ENCODE measurements around the gene MLN.

The MLN gene, protein sequence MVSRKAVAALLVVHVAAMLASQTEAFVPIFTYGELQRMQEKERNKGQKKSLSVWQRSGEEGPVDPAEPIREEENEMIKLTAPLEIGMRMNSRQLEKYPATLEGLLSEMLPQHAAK

DNA sequence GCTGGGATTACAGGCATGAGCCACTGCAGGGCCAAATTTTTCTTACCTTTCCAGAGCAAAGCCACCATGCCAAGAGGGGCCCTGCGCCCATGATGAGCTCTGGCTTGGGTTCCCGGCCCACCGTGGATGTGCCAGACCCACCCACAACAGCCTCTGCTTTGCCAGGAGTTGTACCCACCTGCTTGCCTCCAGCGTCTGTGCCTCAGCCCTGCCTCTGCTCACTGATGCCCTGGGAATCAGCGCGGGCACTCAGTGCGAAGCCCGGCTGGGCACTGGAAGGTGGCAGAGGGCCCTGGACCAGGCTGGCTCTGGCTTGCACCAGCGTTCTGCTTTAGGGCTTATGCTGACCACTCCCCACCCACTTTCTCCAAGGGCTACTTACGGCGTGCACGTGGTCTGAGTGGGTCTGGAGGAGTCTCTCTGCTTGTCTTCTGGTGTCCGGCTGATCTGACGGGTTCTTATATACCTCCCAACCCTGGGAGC lies at the start of gene MLN:
Gene MLN (minus strand): TSS at position 433 of the 483 bp plus-strand sequence. CDS start 2,840 bp downstream, outside the sequence.
- DNase-seq: no peak

DNA sequence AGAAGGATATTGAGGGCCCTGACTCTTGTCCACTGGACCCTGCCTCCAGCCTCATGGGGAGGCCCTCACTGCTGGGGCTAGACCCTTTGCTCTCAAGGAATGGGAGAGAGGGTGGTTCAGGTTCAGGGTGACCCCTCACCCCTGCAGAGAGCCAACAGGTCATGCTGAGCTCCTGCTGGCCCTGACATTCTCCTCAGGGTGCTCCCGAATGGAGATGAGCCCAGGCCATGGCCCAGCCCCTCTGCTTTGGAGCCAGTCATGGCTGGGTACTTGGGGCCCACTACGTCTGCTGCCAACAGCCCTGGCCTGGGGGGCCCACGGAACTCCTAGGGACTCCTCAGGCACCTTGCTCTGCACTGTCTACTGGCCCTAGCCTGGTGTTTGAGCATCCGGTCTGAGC lies 49.2 kb upstream of the MLN start:
- DNase-seq: no peak

DNA sequence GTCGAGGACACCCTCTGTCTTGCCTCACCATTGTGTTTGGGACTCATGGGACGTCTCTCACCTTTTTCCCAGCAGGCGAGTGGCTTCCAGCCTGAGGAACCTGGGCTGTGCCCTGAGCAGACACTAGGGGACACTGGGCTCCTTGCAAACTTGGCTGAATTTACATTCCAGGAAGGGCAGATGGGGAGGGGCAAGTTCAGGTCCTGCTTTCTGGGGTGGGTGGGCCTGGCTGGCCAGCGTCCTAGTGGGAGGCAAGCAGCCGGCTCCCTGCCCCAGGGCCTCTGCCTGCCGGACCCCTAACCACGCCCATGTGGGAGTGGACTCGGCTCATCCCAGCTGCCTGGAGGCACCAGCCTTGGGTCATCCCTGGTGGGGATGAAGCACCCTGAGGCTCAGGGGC lies 48.2 kb upstream of the MLN start:
- DNase-seq: no peak

DNA sequence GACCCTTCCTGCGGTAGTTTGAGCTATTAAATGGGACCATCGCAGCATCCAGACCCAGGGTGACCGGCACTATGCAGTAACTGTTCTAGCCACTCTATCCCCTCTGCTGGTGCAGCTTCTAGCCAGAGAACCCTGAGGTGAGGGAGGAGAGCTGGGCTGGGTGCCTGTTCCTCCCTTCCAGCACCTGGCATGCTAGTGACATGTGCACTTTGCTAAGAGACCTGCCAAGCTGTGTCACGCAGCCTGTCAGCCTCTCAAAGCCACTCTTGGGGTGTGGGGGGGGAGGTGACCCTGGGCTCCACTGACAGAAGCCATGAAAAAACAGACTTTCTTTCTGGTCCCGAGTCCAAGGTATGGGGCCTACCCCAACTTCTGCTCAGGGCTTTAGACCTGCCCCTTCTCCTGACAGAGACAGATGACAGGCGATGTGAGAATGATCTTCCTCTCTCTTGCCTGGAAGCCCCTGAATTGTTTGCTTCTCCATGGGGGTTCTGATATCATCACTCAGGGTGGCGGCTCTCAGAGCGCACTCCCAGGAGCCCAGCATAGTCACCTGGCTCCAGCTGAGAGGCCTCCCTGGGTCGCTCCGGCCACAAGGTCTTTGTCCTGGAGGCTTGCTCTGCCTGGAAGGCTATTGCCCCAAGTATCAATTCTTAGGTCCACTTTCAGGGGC lies 47.2 kb upstream of the MLN start:
- no peak for DNase-seq

DNA sequence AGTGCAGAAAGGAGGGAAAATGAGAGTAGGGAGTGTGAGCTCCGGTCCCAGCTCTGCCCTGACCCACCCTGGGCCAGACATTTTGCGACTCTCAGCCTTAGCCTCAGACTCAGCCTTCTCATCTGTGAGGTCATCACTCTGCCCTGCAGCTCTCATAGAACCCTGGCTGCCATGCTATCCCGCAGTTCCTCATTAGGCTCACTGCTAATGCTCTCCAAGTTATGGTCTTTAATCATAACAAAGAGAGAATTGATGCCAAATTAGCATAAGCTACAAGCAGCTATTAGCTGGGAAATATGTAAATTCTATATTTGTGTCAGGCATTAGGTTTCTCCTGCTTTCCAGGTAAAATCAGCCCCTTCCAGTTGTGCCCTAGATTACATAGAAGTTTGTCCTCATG lies 46.5 kb upstream of the MLN start:
- no peak for DNase-seq

DNA sequence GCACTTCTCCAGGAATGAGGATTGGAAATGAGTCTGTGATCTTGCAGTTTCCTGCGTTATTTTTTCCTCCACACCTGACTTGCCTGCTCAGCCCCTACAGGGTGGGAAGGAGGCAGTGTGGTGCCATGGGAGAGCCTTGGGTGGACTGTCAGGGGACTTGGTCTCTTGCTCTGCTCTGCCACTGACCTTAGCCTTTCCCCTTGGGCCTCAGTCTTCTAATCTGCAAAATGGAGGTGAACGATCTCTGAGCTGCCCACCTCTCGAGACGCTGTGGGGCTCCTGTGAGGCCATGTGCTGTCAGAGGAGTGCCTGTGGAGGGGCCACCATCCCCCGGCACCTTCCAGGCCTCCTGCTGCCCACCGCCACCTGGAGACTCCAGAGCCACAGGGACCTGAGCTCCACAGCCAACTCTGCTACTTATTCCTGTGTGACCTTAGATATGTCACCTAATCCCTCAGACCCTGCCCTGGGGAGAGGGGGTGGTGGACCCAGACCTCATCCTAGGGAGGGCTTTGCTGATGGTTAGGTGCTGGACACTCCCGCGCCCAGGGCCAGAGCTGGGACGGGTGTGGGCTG lies 45.8 kb upstream of the MLN start:
- DNase-seq: no peak

DNA sequence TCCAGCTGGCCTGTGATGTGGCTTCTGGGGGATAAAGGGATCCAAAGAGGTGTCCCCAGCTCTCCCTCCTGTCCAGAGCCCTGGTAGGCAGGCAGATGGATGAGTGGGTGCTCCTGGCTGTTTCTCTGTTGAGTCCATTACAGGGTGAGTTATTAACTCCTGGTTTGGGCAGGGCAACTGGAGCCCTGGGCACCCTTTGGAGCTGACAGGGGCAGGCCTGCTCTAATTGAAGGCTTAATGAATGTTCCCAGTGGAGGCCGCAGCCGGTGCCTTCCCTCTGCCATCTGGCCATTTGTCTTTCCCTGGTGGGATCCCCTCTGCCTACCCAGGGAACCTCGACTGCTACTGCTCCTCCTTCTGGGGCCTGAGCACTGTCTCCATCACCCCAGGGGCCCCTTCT lies 44.7 kb upstream of the MLN start:
- no peak for DNase-seq

DNA sequence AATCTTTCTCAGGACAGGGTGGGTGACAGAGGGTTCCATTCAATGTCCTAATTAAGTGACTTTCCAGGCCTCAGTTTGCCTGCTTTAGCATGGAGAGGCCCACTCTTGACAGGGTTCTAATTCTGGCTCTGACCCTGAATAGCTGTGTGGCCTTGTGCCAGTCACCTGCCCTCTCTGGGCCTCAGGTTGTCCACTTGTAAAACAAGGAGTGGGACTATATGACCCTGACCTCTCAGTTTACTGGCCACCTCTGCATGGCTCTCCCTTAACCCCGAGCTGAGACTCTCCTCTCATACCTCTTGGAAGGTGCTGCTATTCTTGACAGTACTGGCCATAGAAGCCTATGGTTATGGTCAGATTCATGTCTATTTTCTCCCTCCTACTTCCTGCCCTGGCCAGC lies 44.1 kb upstream of the MLN start:
- no peak for DNase-seq

DNA sequence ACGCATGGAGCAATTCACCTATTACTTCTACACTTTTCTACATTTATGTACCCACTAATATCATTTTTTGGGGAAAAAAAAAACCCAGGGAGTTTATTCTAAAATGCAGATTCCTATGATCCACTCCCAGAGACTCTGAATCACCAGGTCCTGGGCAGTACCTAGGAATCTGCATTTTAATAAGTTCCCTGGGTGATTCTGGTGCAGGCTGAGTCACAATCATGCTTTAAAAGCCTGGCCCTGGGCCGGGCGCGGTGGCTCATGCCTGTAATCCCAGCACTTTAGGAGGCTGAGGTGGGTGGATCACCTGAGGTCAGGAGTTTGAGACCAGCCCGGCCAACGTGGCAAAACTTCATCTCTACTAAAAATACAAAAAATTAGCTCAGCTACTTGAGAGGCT lies 43.3 kb upstream of the MLN start:
- DNase-seq: no peak

DNA sequence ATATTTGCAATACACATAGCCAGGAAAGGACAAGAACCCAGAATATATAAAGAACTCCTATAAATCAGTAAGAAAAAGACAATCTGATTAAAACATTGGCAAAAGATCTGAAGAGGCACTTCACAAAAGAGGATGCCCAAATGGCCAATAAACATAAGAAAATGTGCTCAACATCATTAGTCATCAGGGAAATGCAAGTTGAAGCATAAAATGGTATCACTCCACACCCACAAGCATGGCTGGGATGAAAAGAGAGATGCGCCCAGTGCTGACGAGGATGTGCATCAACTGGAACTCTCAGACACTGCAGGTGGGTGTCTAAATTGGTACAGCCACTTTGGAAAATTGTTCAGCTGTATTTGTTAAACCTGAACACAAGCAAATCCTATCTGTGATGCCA lies 42.4 kb upstream of the MLN start:
- DNase-seq: no peak

DNA sequence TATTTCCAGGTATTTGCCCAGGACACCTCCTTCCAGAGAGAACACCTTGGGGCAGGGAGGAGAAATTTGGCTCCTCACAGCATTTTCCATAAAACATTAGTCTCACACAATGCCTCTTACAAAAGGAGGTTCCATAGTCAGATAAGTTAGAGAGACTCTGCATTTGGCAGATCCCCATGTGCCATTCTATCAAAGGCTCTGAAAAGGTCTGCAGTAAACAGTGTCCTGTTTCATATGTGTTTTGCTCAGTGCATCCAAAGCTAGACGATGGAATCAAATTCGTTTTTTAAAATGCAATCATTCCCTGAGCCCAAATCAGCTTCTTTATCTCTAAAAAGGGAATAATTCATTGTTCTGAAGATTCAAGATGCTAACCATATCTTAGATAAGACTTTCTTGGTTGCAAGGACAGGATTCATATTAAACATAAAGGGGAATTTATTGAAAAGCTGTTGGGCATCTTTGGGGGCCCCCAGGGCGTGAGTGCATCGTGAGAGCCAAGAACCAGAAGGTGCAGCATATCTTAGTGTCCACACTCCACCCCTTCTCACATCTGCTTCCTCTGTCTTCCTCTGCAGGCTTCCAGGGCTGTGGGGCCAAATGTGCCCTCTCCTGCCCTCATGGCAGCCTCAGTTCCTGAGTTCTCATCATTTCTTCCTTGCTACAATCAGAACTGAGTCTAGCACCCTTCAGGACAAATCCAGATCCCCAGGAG lies 41.4 kb upstream of the MLN start:
- DNase-seq: no peak

DNA sequence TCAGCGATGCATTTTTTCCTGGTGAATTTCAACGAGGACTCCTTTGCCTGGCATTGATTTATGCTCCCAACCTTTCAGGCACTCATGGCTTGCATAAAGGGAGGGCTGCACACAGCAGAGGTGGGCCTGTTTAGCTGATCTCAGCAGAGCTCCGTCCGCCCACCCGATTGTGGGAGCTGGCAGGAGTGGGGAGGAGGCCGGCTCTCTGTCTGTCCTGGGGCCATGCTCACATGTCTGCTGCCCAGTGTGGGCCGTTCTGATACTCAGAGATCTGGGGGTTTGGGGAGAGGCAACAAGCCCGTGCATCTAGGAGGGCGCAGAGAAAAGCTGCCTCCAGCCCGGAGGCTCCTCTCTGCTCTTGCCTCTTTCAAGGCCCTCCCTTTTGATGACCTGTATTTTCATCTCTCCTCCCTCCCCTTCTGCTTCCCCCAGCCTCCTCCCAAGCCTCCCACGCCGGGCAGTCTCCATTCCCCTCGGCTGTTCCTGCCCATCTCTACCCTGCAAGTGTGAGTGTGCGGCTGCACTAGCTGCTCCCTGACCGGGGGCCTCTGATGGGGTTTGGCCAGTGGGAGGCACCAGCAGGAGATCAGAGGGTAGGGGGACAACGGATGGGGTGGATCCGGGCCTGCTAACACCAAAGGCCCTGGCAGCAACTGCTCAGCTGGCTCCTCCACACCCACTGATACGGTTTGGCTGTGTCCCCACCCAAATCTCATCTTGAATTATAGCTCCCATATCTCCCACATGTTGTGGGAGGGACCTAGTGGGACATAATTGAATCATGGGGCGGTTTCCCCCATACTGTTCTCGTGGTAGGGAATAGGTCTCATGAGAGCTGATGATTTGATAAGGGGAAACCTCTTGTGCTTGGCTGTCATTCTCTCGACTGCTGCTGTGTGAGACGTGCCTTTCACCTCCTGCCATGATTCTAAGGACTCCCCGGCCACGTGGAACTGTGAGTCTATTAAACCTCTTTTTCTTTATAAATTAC lies 39.6 kb upstream of the MLN start:
- DNase-seq: no peak

DNA sequence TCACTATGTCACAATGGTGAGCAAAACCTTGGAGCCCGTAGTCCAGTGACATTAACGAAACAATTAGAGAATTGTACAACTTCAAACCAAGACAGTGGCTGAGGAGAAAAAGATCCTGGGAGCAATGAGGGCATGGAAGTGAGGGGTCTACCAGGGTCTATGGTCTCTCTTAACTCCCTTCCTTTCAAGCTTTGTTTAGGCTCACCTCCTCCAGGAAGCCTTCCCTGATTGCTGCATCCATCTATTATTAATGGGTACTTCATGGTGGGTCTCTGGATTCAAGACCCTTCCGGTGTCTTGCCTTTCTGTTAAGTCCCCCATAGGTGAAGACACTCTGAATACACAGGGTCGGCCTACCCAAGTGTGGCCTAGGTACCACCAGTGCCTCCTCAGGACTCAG lies 38.1 kb upstream of the MLN start:
- no peak for DNase-seq

DNA sequence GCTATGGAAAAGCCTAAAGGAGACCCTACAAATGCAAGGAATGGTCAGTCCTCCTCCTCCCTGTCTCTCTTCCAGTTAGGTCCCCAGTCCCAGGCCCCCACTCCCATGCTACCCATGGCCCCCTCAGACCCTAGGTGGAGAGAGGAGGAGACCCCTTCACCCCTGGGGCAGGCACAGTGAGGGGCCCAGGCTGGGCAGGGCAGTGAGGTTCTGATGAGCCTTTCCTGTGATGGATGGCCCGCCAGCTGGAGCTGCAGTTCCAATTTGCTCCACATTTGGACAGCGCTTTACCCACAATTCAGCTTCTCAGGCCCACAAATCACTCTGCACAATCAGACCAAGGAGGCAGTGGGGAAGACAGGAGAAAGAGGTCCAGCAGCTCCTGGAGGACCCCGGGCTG lies 37.3 kb upstream of the MLN start:
- no peak for DNase-seq

DNA sequence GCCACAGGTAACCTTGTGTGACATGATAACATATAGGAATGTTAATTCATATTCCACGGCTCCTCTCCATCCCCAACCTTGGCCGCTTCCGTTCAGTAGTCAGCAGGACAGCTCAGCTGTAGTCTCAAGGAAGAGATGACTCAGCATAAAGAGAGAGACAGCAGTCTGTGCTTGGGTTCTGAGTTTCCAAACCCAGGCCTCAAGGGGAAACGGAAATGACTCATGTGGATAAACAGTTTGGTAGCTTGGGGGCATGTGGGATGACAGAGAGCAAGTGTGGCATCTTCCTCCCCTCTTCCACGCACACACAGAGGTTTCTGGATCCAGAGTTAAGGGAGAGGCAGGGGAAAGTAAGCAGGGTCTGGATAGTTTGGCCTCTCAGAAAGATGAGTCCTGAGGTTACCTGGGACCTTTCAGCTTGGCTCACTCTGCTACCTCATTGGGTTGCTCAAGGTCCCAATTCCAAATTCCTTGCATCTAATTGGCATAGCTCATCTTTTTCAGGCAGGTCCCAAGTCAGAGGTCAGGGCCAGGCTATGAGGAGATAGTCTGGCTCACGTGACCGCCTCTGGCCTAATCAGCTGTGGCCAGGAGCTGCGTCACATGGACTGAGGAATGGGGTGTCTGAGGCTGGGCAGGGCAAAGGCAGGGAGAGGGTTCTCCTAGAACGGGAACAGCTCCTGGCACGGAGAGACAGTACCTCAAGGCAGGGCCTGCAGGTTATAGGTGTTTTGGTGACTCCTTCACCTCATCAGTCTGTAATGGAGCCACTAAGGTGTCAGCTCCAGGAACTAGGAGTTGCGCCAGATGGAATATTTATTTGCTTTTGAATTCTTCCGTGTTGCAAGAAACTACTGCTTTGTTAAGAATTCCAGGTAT lies 36.5 kb upstream of the MLN start:
- no peak for DNase-seq

DNA sequence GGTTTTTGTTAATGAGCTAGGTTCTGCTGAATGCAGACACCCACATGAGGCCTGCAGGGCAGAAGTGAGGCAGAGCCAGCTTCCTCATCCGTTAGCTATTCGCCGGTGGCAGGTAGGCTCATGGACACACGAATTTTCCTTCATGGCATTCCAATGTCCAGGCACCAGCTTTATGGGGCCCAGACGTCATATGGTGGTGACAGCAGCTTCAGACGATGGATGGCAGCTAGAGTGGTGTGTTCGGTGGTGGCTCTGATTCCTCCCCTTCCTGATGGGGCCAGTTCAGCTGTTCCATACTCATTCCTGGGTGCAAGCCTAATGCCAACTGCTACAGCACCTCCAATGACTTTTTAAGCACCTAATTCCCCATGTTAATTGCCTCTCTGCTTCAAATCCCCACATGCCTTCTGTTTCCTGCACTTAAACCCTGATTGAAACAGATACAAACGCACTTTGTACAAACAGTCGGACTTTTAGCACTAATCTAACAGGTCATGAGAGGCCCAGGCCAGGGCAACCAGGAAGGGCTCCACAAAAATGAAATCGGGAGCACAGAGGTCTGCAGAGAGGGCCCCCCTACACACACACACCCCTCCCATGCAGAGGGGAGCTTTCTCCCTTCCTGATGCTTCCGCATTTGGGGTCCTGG lies 35.7 kb upstream of the MLN start:
- no peak for DNase-seq

DNA sequence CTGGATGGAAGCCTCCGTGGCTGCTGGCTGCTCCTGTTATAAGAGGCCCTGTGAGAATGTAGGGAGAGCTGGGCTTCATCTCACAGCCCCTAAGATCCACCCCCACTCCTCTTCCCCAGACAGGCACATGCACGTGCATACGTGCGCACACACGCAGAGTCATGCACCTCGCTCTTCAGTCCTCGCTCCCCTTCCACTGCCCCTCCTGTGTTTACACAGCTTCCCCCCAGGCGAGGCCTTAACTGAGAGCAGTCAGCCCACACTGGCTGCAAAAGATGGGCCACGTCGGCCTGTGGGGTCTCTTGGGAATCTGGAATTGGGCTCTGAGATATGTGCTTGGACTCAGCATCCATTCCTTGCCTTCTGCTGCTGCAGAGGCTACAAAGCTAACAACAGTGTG lies 35.2 kb upstream of the MLN start:
- no peak for DNase-seq

DNA sequence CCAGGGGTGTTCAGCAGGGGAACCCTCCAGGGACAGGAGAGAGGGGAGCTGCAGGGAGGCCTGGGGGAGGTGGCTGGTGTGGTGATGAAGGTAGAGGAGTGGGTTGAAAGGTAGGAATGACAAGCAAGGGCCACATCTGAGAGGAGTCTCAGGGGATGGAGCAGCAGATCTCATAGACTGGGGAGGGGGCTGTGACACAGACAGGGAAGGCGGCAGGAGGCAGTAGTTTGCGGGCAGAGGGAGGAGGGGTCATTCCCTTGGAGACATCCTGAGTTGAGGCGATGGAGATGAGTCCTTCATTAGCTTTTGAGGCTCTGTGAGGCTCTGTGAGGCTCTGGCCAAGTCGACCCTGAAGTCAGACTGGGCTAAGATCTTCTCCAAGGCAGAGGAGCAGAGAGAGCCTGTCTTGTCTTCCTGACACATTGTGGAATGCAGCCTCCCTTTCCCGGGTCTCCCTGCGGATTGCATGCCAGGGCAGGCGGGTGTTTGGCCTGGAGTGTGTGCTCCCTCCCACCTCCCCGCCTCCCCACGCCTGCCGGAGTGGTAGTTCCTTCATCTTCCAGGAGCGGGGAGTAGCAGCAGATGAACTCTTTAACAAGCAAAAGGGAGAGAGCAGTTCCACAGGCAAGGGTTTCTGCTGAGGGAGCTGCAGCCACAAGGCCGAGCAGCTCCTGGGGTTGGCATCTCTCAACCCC lies 34.3 kb upstream of the MLN start:
- no peak for DNase-seq

DNA sequence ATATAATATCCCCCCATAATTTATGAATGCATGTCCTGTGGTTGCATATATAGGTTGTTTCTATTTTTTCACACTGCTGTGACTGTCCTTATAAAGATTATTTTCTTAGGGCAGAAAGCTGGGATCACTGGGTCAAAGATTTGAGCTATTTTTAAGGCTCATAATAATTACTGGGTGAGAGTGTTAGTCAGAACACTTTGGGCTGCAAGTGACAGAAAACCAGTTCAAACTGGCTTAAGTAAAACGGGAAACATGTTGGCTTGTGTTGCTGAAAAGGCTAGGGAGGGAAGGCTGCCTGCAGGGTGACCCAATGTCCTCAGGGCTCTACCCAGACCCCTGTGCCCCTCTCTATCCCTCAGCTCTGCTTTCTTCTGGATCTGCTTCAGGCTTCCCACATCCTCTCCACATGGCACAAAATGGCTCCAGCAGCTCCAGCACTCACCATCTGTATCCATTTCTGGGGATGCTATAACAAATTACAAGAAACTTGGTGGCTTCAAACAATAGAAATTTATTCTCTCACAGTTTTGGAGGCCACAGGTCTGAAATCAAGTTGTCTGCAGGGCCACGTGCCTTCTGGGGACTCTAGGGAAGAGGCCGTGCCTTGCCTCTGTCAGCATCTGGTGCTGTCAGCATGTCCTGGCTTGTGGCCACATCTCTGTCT lies 33.1 kb upstream of the MLN start:
- no peak for DNase-seq
